Measurements from ENCODE around the gene ASB1. TPM values are rescaled to one million over a fixed set of nuclear protein-coding genes. Genes with fewer than 3 reads are reported as not detected.

The ASB1 gene
- total and polyA plus RNA-seq, 2 donors (not counting 1 experiment from before 2014, with no cell fraction given) = 31.9 to 50.7 TPM

DNA sequence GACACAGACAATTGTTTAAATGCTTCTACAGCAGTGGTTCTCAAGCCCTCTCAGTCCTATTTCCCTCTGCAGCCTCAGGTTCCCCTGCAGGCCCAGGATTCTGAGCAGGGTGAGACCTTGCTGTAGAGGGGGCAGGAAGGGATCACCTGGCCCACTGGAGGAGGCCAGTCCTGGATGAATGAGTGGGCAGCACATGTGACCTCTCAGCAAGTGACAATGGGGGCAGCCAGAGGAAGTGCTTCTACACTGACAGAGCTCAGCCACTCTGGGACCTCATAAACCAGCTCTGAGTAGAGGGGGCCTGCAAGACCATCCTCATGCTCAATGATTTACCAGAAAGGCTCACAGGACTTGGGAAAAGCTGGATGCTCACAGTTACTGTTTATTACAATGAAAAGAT, 63.2 kb downstream of the ASB1 start:
- Mint-ChIP-seq H3K9me3 (ENCODE audit: insufficient read depth) (no peaks in the 10 kb centered on the region), H3K4me3 (no peak overlapping the region), H3K27me3 (peaks cover 6% of the 10 kb centered on the region), H3K4me1 (peaks cover 16% of the 10 kb centered on the region), H3K27ac (no peak overlapping the region)
- H3K79me2 ChIP-seq (ENCODE audit: control insufficient read depth, insufficient read depth, low read length) = no peaks in the 10 kb centered on the region
- no peak overlapping the region for H3K27ac ChIP-seq (ENCODE audit: low read length in 2 of 2)
- H2AFZ ChIP-seq (ENCODE audit: insufficient read depth, low read depth, low read length, poor library complexity, severe bottlenecking) = no peak overlapping the region
- peaks cover 0 to 6% (median 0%) of the 10 kb centered on the region in 3 donors for H3K9me3 ChIP-seq (ENCODE audit: control extremely low read depth in 1 of 3, control insufficient read depth in 2 of 3, insufficient read depth in 1 of 3, low read length in 2 of 3)
- DNase-seq (no peak), ATAC-seq (ENCODE audit: low read depth) (no peak)
- no peak overlapping the region for H3K4me3 ChIP-seq (ENCODE audit: control extremely low read depth in 1 of 5, extremely low read depth in 1 of 5, insufficient read depth in 1 of 5, low read depth in 2 of 5, low read length in 4 of 5)
- no peak overlapping the region for H3K9ac ChIP-seq (ENCODE audit: low read length)
- peaks cover 11 to 14% of the 10 kb centered on the region in 2 donors for H3K4me1 ChIP-seq (ENCODE audit: control insufficient read depth in 2 of 2, insufficient read depth in 2 of 2, low read length in 2 of 2)
- POLR2A ChIA-PET = no interaction called here
- H3K27me3 ChIP-seq (replicated peaks in 1 of 4; ENCODE audit: control extremely low read depth in 1 of 4, control insufficient read depth in 3 of 4, insufficient read depth in 4 of 4, low read length in 3 of 4) = no peaks in the 10 kb centered on the region
- TF ChIP-seq, protein P1, sequence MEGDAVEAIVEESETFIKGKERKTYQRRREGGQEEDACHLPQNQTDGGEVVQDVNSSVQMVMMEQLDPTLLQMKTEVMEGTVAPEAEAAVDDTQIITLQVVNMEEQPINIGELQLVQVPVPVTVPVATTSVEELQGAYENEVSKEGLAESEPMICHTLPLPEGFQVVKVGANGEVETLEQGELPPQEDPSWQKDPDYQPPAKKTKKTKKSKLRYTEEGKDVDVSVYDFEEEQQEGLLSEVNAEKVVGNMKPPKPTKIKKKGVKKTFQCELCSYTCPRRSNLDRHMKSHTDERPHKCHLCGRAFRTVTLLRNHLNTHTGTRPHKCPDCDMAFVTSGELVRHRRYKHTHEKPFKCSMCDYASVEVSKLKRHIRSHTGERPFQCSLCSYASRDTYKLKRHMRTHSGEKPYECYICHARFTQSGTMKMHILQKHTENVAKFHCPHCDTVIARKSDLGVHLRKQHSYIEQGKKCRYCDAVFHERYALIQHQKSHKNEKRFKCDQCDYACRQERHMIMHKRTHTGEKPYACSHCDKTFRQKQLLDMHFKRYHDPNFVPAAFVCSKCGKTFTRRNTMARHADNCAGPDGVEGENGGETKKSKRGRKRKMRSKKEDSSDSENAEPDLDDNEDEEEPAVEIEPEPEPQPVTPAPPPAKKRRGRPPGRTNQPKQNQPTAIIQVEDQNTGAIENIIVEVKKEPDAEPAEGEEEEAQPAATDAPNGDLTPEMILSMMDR (IDR thresholded peaks at IDR 0.05) = no peak
- TF ChIP-seq EZH2 (IDR thresholded peaks at IDR 0.05; ENCODE audit: borderline replicate concordance, insufficient read depth, low read depth, low read length, poor library complexity, severe bottlenecking) = no peak
- no peaks in the 10 kb centered on the region for H4K20me1 ChIP-seq (ENCODE audit: control insufficient read depth, insufficient read depth, low read length, poor library complexity, severe bottlenecking)
- H3K4me2 ChIP-seq (replicated peaks; ENCODE audit: low read depth, low read length, poor library complexity, severe bottlenecking) = no peak overlapping the region
- CTCF ChIA-PET = no interaction called here
- intact Hi-C loops (cut with micrococcal nuclease) = no loop called here
- no peaks in the 10 kb centered on the region for H3K36me3 ChIP-seq (replicated peaks in 1 of 2; ENCODE audit: control extremely low read depth in 1 of 2, control insufficient read depth in 1 of 2, extremely low read depth in 1 of 2, insufficient read depth in 2 of 2, low read length in 1 of 2)

DNA sequence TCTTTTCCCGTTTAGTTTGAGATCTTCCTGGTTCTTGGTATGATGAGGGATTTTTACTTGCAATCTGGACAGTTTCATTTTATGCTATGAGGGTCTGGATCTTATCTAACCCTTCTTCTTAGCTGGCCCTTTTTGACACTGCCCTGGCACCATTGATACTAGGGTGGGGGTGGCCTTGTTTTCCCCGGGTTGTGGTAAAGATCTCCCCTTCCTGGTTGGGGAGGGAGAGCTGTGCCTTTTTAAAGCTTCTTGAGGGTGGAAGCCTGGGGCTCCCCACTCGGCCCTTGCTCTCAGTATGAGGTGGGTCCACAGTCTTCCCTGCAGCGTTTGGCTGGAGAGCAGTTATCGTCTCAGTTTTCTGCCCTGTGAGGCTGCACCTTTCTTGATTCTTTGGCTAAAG, 66.1 kb downstream of the ASB1 start:
- TF ChIP-seq EZH2 (IDR thresholded peaks at IDR 0.05; ENCODE audit: borderline replicate concordance, insufficient read depth, low read depth, low read length, poor library complexity, severe bottlenecking) = no peak
- TF ChIP-seq, protein P1 (IDR thresholded peaks at IDR 0.05) = no peak
- Histone ChIP-seq H3K79me2 (ENCODE audit: control insufficient read depth, insufficient read depth, low read length) (no peaks in the 10 kb centered on the region), H3K9ac (ENCODE audit: low read length) (no peak overlapping the region), H3K4me3 (ENCODE audit: control extremely low read depth in 1 of 5, extremely low read depth in 1 of 5, insufficient read depth in 1 of 5, low read depth in 2 of 5, low read length in 4 of 5) (no peak overlapping the region), H3K27me3 (replicated peaks in 1 of 4; ENCODE audit: control extremely low read depth in 1 of 4, control insufficient read depth in 3 of 4, insufficient read depth in 4 of 4, low read length in 3 of 4) (no peaks in the 10 kb centered on the region), H2AFZ (ENCODE audit: insufficient read depth, low read depth, low read length, poor library complexity, severe bottlenecking) (no peak overlapping the region), H3K36me3 (replicated peaks in 1 of 2; ENCODE audit: control extremely low read depth in 1 of 2, control insufficient read depth in 1 of 2, extremely low read depth in 1 of 2, insufficient read depth in 2 of 2, low read length in 1 of 2) (no peaks in the 10 kb centered on the region), H4K20me1 (ENCODE audit: control insufficient read depth, insufficient read depth, low read length, poor library complexity, severe bottlenecking) (no peaks in the 10 kb centered on the region), H3K27ac (ENCODE audit: low read length in 2 of 2) (no peak overlapping the region), H3K9me3 (ENCODE audit: control extremely low read depth in 1 of 3, control insufficient read depth in 2 of 3, insufficient read depth in 1 of 3, low read length in 2 of 3) (no peaks in the 10 kb centered on the region), H3K4me1 (ENCODE audit: control insufficient read depth in 2 of 2, insufficient read depth in 2 of 2, low read length in 2 of 2) (peaks cover 11 to 14% of the 10 kb centered on the region in 2 donors), H3K4me2 (replicated peaks; ENCODE audit: low read depth, low read length, poor library complexity, severe bottlenecking) (no peak overlapping the region)
- intact Hi-C loops (cut with micrococcal nuclease) = no loop called here
- no peaks in the 10 kb centered on the region for H3K9me3 Mint-ChIP-seq (ENCODE audit: insufficient read depth)
- H3K27me3 Mint-ChIP-seq = peaks cover 14% of the 10 kb centered on the region
- no peak for ATAC-seq (ENCODE audit: low read depth)
- 64% methylated on average over 4 of the region's 5 CpGs for WGBS (ENCODE audit: insufficient coverage)
- peaks cover 16% of the 10 kb centered on the region for H3K4me1 Mint-ChIP-seq
- ChIA-PET POLR2A (no interaction called here), CTCF (no interaction called here)
- H3K4me3 Mint-ChIP-seq = no peak overlapping the region
- H3K27ac Mint-ChIP-seq = no peak overlapping the region
- DNase-seq = no peak

Measured in B cell (primary cell).